NCI-H1417 (cell line): ENCODE measurements around the gene L3MBTL4.

Source experiments
- DNase-seq, 3 experiments: peaks; one replicate each; lab custom pipeline; 2025; lab: John Stamatoyannopoulos, UW

The L3MBTL4 gene

DNA sequence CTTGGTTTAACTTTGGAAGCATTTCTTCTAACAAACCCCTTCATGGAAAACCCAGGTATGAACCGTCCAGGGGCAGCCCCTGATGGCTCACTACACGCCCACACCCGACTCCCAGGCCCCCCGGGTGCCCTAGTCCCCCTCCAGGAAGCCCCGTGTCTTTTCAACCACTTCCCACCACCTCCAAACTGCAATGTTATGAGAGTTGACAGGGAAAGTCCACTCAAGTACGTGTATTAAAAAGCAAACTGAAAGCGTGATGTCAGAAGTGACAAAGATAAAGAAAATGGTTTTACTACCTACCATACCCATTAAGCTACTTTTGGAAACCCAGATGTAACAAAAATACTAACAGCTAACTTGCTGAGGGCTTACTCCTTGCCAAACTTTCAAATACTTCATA, 51.5 kb downstream of the L3MBTL4 start:
- DNase-seq: no peak

DNA sequence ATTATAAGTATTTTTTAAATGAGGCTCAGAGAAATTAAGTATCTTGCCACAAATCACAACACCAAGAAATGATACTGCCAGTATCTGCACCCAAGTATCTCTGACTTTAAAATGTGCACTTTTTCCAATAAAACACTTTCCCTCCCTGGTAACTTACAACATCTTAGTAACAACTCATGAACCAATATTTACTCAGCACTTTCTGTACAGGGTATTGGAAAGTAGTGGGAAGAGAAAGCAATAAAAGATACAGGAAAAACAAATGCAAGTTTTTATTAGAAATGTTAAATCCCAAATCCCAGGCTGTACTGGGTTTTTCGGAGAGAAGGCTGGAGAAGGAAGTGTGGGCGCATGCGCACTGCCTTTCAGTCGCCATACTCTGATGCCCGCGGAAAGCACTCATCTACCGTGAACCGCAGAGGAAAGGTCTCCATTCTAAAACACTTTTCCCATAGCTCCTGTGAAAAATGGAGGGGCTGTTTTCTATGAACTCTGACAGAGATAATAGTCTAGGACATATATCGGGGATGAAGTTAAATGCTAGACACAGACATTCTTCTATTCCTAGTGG, 52.1 kb downstream of the L3MBTL4 start:
- DNase-seq: no peak

DNA sequence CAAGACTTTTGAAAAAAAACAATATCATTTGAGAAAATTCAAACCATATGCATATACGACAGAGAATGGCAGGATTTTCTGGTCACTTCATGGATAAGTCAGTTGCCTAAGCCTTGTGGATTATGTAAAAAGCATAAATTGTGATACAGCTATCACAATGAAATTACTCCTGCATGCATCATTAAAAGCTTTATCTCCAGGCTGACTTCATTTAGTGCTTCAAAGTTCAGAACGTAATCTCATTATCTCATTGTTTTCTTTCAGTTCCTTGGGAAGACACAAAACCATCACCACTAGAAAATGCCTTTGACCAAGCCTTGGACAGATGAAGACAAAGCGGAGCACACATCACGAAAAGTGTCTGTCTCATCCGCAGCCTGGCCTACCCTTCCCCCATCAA, 57.0 kb downstream of the L3MBTL4 start:
- no peak for DNase-seq

DNA sequence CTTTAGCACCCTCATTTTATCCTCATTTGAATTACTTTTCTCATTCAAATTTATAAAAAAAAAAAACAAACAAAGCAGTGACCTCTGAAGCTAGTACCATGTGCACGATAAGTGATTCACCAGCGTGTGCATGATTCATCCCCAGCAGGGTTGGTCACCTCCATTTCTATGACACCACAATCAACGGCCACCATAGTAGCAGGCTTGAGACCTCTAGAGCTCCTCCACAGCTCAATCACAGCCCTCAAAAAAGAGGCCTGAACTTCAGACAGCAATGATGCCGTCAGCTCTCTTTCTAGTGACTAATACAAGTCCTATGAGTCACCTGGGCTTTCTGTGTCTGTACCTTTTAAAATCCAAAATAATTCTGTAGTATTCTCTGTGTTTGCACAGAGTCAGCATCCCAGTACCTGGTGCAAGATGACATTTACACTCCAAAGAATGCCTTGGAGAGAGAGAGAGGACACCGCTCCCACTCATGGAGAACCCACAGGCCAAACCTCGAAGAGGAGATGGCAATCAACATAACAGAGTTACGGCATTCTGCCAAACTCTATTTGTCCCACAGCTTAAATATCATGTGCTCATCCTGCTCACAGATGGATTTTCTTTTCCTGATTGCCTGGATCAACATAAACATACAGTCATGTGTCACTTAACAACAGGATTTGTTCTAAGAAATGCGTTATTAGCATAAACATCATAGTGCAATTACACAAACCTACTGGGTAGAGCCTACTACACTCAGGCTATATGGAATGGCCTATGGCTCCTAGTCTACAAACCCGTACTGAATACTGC, 58.7 kb downstream of the L3MBTL4 start:
- DNase-seq: no peak

DNA sequence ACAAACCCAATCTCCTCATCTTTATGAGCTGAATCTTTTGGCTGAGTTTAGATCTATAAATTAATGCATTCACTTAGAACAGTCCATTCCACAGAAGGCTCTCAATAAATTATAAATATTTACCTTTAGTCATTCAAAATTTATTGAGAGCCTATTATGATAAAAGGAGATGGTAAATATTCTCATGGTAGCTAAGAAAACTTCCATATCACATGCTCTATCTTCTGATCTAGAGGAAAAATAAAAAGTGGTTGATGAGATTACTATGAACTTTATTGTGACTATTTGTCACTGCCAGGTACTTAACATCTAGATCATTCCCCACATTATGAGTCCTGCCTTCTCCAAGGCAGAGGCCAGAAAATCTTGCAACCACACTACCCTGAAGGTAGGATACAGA, 62.4 kb downstream of the L3MBTL4 start:
- no peak for DNase-seq

DNA sequence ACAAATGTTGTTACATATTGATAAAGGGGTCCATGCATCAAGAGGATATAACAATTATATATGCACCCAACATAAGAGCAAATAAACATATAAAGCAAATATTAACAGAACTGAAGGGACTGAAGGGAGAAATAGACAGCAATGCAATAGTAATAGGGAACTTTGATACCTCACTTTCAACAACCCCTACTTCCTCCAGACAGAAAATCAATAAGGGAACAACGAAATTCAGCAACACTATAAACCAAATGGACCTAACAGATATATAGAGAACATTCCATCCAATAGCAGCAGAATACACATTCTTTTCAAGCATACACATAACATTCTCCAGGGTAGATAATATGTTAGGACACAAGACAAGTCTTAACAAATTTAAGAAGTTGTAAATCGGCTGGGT, 71.7 kb downstream of the L3MBTL4 start:
- no peak for DNase-seq

DNA sequence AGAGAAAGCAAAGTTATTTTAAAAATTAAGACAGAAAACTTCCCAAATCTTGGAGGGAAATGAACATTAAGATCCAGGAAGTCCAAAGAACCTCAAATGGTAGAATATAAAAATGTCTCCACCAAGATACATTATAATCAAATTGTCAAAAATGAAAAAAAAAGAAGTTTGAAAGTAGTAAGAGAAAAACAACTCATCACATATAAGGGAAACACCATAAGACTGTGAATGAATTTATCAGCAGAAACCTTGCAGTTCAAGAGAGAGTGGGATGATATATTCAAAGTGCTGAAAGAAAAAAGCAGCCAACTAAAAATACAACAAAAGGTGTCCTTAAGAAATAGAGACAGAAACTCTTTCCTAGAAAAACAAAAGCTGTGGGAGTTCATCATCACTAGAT, 73.0 kb downstream of the L3MBTL4 start:
- DNase-seq: no peak

DNA sequence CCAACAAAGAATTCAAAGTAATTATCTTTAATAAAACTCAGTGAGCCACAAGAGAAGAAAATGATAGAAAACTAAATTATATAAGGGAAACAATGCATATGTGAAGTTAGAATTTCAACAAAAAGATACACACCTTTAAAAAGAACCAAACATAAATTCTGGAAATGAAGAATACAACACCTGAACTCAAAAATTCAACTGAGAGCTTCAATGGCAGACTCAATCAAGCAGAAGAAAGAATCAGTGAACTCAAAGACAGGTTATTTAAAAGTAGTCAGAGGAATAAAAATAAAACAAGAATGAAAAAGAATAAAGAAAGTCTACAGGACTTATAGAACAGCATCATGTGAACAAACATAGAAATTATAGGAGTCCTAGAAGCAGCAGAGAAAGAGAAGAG, 73.4 kb downstream of the L3MBTL4 start:
- DNase-seq: no peak

DNA sequence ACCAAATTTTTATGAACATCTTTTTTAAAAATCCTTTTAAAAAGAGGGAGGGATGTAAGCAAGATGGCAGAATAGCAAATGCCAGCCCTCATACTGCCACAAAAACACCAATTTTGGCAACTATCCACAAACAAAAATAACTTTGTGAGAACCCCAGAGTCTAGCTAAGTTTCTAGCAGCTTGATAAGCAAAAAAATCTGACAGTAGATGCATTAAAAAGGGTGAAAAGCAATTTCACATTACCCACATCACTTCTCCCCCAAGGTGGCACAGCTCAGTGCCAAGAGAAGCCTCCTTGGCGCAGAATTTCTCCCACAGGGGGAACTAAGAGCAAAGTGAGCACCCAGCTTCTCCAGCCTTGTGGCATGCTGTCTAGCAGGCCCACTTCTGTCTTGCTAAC, 74.6 kb downstream of the L3MBTL4 start:
- DNase-seq: no peak

DNA sequence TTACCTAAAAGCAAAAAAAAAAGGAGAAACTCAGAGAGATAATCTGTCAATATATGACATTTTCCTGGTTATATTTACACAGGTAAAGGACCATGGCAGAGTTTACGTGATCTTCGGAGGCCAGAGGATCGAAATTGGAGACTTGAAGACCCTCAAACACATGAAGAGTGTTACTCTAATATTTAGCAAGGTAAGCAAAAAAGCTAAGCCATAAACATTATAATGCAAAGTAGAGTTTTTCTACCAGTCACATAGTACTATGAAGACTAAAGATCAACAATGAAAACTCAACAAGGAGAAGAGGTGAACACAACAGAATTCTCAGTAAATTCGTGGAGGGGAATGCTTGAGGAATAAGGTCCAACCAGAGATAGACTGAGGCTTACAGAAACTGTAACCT, 78.5 kb downstream of the L3MBTL4 start:
- no peak for DNase-seq

DNA sequence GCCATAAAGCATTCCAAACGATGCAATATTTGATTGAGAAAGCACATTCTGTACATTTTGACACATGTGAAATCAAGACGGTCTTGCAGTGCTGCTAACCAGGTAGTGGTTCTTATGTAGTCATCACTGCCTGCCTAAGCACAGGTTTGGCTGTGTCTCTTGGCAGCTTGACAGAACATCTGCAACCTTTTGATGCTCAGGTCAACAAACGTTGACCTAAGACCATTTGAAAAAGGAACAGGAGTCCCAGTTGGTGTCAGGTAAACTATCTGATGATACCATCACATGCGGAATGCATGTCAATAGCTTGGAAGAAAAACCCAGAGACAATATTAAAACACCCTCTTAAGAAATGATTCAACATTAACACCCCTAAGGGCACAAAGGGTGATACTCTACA, 80.7 kb downstream of the L3MBTL4 start:
- DNase-seq: no peak

DNA sequence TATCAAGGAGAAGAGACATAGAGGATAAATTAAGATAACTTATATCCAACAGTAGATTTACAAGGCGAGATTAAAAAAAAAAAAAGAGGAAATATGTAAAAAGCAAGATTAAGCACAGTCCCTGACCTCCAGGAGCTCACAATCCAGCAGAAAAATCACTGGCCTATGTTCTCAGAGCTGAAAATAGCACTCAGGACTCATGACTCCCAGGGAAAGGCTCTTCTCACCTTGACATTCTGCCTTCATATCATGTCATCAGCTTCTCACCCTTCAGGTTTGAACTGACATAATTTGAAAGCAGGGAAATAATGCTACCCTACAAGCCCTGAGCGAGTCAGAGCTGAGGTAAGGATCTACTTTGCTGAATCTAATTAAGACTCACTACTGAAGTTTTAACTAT, 82.8 kb downstream of the L3MBTL4 start:
- DNase-seq: no peak

DNA sequence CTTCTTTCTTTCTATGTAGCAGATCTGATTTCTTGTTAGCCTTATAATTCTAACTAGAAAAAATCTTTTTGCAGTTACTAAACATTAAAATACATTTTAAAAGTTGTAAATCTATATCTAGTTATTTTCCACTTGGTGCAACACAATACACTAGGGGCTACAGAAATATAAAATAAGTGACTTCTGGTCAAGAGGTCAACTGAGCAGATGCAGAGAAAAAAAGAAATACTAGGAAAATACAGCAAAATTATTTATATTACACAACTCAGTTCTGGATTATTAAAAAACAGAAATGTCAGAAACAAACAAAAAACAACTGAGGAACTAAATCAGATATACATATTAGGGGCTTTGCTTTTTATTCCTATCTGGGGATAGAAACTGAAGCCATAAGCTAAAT, 83.9 kb downstream of the L3MBTL4 start:
- DNase-seq: no peak

DNA sequence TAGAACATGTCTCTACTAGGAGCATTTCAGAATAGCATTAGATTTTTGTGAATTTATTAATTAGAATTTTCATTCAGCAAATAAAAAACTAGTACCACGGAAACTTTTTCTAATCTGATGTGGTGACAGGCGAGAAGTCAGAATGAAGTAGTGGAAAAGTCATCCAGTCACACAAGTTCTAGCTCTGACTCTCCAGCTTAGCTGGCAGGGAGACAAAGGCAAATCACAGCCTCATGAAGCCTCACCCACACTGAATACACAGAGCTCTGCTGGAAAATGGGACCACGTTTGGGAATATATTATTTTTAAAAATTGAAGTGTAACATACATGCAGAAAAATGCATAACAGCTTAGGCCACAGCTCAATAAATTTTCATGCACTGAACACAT, 86.1 kb downstream of the L3MBTL4 start:
- DNase-seq: no peak

DNA sequence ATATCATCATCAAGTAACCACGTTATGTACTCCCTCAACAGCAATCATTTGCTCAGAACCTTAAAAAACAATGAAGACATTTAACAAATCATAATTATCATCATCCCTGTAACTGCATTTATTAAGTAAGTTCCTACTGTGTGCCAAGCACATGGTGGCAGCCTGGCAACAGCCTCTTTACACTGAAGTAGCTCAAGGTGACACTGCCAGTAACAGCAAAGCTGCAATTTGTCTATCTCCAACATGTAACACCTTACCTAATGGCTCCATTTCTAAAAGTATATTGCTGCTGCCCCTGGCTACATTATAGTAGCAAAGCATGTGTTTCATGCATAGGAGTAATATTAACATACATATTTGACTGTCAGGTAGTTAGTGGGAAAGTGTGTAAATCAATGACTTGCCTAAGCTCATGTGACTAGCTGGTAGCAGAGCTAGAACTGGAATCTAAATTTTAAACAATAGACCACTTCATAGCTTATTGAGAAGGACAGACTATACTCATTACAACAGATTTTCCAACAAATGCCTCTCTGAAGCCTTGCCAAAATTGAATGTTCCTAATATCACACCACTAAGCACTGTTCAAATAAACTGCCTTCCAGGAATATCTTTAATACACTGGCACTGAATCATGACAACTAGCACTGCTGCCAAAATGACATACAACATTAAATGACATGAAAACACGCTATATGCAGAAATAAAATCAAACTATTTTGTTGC, 86.7 kb downstream of the L3MBTL4 start:
- no peak for DNase-seq

DNA sequence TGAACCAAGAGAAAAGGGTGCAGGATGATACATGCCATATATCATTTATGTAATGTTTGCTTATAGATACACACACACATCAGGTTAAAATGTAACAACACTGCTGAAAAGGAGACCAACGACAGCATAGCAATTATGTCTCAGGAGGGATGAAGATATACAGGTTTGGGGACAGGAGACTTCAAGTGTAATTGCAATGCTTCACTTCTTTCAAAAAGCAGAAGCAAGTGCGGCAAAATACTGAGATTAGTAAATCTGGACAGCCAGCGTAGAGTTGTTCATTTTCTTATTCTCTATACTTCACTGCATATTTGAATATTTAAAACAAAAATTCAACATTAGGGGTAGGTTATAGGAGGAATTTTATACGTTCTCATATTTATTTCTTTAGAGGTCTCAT, 87.2 kb downstream of the L3MBTL4 start:
- DNase-seq: no peak

DNA sequence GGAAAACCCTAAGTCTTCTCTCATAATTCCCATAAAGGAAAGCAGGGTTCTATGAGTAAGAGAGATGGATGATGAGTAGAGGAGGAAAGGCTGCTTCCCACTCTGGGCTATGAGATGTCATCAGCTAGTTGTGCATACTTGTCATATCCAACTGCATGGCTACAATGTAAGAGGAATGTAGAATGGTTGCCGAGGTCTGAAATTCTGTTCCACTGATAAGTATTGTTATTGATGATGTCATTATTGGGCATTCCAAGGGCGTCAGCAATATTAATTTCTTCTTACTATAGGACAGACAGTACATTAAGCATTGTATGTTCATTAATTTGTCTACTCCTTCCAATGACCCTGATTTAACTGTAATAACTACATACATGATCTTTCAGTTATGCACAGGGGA, 88.1 kb downstream of the L3MBTL4 start:
- no peak for DNase-seq

DNA sequence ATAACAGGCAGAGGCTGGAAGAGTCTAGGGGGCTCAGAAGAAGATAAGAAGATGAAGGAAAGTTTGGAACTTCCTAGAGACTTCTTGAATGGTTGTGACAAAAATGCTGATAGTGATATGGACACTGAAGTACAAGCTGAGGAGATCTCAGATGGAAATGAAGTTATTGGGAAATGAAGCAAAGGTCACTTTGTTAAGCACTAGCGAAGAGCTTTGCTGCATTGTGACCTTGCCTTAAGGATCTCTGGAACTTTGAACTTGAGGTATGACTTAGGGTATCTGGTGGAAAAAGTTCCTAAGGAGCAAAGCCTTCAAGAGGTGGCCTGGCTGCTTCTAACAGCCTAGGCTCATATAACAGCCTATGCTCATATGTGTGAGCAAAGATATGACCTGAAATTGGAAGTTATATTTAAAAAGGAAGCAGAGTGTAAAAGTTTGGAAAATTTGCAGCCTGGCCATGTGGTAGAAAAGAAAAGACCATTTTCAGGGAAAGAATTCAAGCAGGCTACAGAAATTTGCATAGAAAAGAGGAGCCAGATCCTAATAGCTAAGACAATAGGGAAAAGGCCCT, 91.3 kb downstream of the L3MBTL4 start:
- no peak for DNase-seq

DNA sequence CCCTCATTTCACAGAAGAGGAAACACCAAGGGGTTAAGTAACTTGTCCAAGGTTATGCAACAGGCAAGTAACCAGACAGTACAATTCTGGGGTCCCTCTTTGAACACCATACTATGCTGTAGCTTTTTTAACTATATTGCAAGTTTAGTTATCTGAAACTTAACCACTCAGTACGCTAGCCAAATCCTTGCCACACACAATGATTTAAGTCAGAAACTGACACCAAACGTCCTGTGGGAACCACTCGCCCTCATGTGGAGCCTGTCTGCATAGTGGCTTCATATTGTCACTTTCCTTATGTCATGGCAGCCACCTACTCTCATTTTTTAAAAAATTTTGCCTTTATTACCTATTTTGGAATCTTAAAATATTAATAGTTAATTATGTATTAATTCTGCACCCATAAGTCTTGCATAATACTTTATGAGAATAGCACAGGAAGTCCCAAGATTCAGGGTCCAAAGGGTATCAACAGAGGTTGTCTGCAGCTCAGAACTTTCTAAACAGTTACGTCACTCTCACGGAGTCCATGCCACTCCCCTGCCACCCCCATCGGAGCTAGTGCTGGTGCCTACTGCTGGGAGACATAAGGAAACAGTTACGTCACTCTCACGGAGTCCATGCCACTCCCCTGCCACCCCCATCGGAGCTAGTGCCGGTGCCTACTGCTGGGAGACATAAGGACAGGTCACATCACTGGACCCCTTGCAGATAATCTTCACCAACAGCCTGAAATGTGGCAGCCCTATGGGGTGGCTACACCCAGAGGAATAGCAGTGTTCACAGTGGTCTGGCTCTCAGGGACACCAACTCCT, 99.0 kb downstream of the L3MBTL4 start:
- DNase-seq: no peak

DNA sequence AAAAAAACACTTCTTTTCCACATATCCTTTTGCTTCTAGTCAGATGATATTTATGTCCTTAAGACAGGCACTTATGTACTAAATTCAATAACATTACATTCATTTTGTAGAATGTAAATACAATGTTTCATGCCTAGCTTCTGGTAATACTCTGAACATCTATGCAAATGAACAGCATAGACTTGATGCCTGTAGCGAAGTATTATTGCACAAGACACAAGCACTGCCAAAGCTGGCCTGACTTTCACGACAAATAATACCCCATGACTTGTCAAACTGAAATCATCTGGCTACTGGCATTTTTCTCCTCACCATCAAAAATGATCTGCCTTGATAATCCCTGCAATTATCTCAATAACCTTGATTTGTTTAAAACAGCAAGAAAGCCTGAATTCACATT, 101.3 kb downstream of the L3MBTL4 start:
- DNase-seq: no peak

DNA sequence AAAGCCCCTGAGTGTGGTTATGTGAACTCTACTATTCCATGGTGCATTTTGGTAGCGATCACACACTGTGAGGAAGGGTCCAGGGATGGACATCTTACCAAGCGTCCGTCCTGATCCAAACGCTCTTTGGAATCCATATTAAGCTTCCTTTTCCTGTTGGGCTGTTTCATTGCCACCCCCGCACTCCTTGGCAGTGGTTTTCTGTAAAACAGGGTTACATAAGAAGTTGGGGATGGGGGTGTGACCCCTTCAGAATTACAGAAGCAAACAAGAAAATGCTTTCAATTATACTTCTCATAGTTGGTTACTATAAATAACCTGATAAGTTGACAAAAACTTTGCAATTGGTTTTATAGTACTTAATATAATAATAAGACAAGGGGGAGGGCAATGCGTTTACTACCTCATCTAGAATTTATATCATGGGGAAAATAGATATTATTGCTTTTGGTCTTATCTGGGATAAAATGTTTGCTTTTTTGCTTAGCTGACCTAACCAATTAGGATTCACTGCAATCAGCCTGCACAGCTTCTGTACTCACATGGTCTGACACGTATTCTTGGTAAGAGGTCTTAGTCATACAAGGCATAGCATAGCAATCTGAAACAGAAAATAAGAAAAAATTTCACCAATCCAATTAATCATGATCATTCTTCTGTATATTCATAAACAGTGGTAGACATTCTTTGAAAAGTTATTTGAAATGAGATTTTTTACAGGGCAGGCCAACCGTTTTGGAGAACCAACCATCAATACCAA, 103.1 kb downstream of the L3MBTL4 start:
- no peak for DNase-seq
